SJSA1 (cell line): ENCODE data around the gene ANKRD2. TPM values are rescaled to one million over a fixed set of nuclear protein-coding genes. Genes with fewer than 3 reads are reported as not detected.
"Not testable (repeated sequence)": the region's sequence is repeated elsewhere in the genome, so short reads cannot be mapped to it uniquely, and the experiment has no call there.

Source experiments
- DNase-seq, 2 experiments: peaks; one replicate each; pipeline ENCODE4 v3.0.0-alpha.2; 2015 to 2020; ENCODE audit warnings: low spot score in 2 of 2, low read depth in 1 of 2
- H3K27ac ChIP-seq: fragments of 250-450 bp; sonication (Bioruptor Pico); 2 replicates; pipeline ENCODE4 v1.5.1; 2020; ENCODE audit warnings: mild to moderate bottlenecking, moderate library complexity
- H3K27me3 ChIP-seq: fragments of 250-450 bp; sonication (Bioruptor Pico); replicated peaks from 2 replicates; pipeline ENCODE4 v1.5.1; 2020; ENCODE audit warnings: mild to moderate bottlenecking, moderate library complexity
- H3K36me3 ChIP-seq: fragments of 250-450 bp; sonication (Bioruptor Pico); 2 replicates; pipeline ENCODE4 v1.5.1; 2020; ENCODE audit warnings: mild to moderate bottlenecking
- H3K4me1 ChIP-seq: fragments of 250-450 bp; sonication (Bioruptor Pico); replicated peaks from 2 replicates; pipeline ENCODE4 v1.6.1; 2021; ENCODE audit warnings: mild to moderate bottlenecking
- H3K4me3 ChIP-seq: fragments of 250-450 bp; sonication (Bioruptor Pico); 2 replicates; pipeline ENCODE4 v1.5.1; 2020; ENCODE audit warnings: mild to moderate bottlenecking
- H3K9me3 ChIP-seq: fragments of 250-450 bp; sonication (Bioruptor Pico); replicated peaks from 2 replicates; pipeline ENCODE4 v1.5.1; 2020; ENCODE audit warnings: mild to moderate bottlenecking
- total RNA-seq: library from RNA; depleted of rRNA; stranded (reverse); fragments of >200 nt; shearing (Covaris generic); gene quantifications from 2 replicates; pipeline ENCODE4 v1.2.3, GENCODE V29; 2014

ANKRD2 gene
- total RNA-seq, 1 experiment from 2014 or later: not detected

GRCh38 chr10:97571622-97572021 lies 957 bp upstream of the ANKRD2 start:
- Histone ChIP-seq H3K36me3 (peaks cover 4% of the 10 kb centered on the region; the same call in 1 of the 2 replicates), H3K4me1 (peaks cover 25% of the 10 kb centered on the region), H3K9me3 (no peaks in the 10 kb centered on the region), H3K27me3 (no peaks in the 10 kb centered on the region), H3K4me3 (no peak overlapping the region), H3K27ac (no peak overlapping the region)
- no peak for DNase-seq

GRCh38 chr10:97573021-97573420 lies 442 bp downstream of the ANKRD2 start:
- no peaks in the 10 kb centered on the region for H3K9me3 ChIP-seq
- H3K27ac ChIP-seq: no peak overlapping the region
- no peak for DNase-seq
- peaks cover 4% of the 10 kb centered on the region; the same call in 1 of the 2 replicates for H3K36me3 ChIP-seq
- H3K27me3 ChIP-seq: no peaks in the 10 kb centered on the region
- peaks cover 25% of the 10 kb centered on the region for H3K4me1 ChIP-seq
- H3K4me3 ChIP-seq: no peak overlapping the region

- Histone ChIP-seq H3K4me3 (no peak overlapping the region), H3K27me3 (no peaks in the 10 kb centered on the region), H3K9me3 (no peaks in the 10 kb centered on the region), H3K27ac (no peak overlapping the region), H3K4me1 (peaks cover 25% of the 10 kb centered on the region), H3K36me3 (peaks cover 4% of the 10 kb centered on the region; the same call in 1 of the 2 replicates)
- no peak for DNase-seq
Measured at GRCh38 chr10:97573672-97574071, 1.1 kb downstream of the ANKRD2 start.

DNA sequence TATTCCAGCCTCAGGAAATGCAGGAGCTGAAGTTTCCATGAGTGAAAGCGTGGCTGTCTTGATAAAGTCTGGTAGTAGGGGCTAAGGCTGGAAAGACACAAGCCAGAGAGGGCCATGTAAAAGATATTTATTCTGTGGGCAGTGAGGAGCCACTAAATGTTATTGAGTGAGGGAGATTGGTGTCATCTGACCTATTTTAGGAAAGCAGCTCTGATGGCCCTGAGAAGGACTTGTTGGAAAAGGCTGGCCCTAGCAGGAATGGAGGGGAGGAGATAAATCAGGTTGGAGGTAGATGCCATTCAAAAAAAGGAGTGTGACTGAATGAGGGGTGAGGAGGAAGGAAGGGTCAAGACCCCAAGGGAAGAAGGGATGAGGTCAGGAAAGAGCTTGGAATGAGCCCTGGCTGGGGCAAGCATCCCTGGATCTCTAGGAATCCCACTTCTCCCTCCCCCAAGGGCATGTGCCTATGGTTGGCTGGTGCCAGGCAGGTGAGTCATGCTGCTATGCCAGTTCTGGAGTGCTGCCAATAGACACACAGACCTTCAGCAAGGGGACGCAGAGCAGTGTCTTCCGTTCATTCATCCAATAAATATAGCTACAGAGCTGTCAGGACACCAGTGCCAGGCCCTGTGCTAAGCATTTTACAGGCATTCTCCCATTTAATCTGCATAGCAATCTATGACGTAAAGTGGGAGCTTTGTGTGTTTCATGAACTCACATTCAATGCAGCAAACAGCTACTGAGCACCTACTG lies 2.0 kb downstream of the ANKRD2 start:
- Histone ChIP-seq H3K4me1 (peaks cover 25% of the 10 kb centered on the region), H3K9me3 (no peaks in the 10 kb centered on the region), H3K27me3 (no peaks in the 10 kb centered on the region), H3K4me3 (no peak overlapping the region), H3K27ac (peak overlapping the region; percentile 41), H3K36me3 (peaks cover 4% of the 10 kb centered on the region; the same call in 1 of the 2 replicates)
- DNase-seq: peak; percentile 85 to 90

- Histone ChIP-seq H3K4me3 (no peak overlapping the region), H3K27ac (peak overlapping the region; percentile 41), H3K4me1 (peaks cover 25% of the 10 kb centered on the region), H3K9me3 (no peaks in the 10 kb centered on the region), H3K36me3 (peaks cover 4% of the 10 kb centered on the region; the same call in 1 of the 2 replicates), H3K27me3 (no peaks in the 10 kb centered on the region)
- no peak for DNase-seq
Measured at GRCh38 chr10:97575127-97575668, 2.6 kb downstream of the ANKRD2 start.

- H3K9me3 ChIP-seq, H3K4me3 ChIP-seq, H3K36me3 ChIP-seq, H3K27ac ChIP-seq, DNase-seq, H3K27me3 ChIP-seq: not testable (repeated sequence)
- peaks cover 25% of the 10 kb centered on the region for H3K4me1 ChIP-seq
Measured at GRCh38 chr10:97576487-97576886, 3.9 kb downstream of the ANKRD2 start.

GRCh38 chr10:97577701-97578100 lies 5.1 kb downstream of the ANKRD2 start:
- H3K36me3 ChIP-seq: no peaks in the 10 kb centered on the region
- H3K27me3 ChIP-seq: no peaks in the 10 kb centered on the region
- DNase-seq: no peak
- H3K4me1 ChIP-seq: peaks cover 20% of the 10 kb centered on the region
- no peak overlapping the region for H3K4me3 ChIP-seq
- H3K27ac ChIP-seq: no peak overlapping the region
- H3K9me3 ChIP-seq: no peaks in the 10 kb centered on the region

DNA sequence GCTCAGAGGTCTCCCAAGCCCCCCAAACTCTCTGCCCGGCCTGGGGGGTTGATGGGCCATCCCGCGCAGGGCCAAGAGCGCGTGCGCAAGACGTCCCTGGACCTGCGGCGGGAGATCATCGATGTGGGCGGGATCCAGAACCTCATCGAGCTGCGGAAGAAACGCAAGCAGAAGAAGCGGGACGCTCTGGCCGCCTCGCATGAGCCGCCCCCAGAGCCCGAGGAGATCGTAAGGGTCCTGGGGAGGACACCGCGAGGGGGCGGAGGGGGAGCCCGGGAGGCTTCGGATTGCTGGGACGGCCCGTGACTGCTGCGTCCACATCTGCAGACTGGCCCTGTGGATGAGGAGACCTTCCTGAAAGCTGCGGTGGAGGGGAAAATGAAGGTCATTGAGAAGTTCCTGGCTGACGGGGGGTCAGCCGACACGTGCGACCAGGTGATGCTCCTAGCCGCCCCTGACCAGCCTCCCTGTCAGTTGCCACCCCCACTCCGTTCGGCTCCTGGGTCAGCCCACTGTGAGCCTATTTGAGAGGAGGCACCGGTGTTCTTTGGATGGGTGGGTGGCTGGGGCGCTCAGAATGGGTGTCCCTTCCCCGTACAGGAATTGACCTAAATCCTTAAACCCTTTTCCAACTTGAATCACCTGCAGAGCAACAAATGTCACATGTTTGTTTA lies 5.7 kb downstream of the ANKRD2 start:
- no peaks in the 10 kb centered on the region for H3K9me3 ChIP-seq
- no peak for DNase-seq
- H3K27me3 ChIP-seq: no peaks in the 10 kb centered on the region
- H3K4me1 ChIP-seq: peaks cover 15% of the 10 kb centered on the region
- no peak overlapping the region for H3K4me3 ChIP-seq
- H3K36me3 ChIP-seq: no peaks in the 10 kb centered on the region
- H3K27ac ChIP-seq: no peak overlapping the region

GRCh38 chr10:97580421-97581367 lies 8.1 kb downstream of the ANKRD2 start:
- H3K4me1 ChIP-seq: peaks cover 7% of the 10 kb centered on the region
- no peak overlapping the region for H3K27ac ChIP-seq
- H3K9me3 ChIP-seq: no peaks in the 10 kb centered on the region
- H3K4me3 ChIP-seq: no peak overlapping the region
- no peak for DNase-seq
- no peaks in the 10 kb centered on the region for H3K36me3 ChIP-seq
- no peaks in the 10 kb centered on the region for H3K27me3 ChIP-seq

GRCh38 chr10:97582169-97582568 lies 9.6 kb downstream of the ANKRD2 start:
- H3K36me3 ChIP-seq: no peaks in the 10 kb centered on the region
- no peaks in the 10 kb centered on the region for H3K9me3 ChIP-seq
- DNase-seq: no peak

GRCh38 chr10:97583476-97583875 lies 10.9 kb downstream of the ANKRD2 start:
- H3K4me3 ChIP-seq: no peak overlapping the region
- H3K27me3 ChIP-seq: no peaks in the 10 kb centered on the region
- H3K36me3 ChIP-seq: no peaks in the 10 kb centered on the region
- no peak for DNase-seq
- H3K9me3 ChIP-seq: no peaks in the 10 kb centered on the region
- H3K4me1 ChIP-seq: peaks cover 7% of the 10 kb centered on the region
- no peak overlapping the region for H3K27ac ChIP-seq

More at GRCh38 chr10:97582169-97582568, 9.6 kb downstream of the ANKRD2 start:
- Histone ChIP-seq H3K4me1 (peaks cover 7% of the 10 kb centered on the region), H3K27ac (no peak overlapping the region), H3K27me3 (no peaks in the 10 kb centered on the region), H3K4me3 (no peak overlapping the region)

DNA sequence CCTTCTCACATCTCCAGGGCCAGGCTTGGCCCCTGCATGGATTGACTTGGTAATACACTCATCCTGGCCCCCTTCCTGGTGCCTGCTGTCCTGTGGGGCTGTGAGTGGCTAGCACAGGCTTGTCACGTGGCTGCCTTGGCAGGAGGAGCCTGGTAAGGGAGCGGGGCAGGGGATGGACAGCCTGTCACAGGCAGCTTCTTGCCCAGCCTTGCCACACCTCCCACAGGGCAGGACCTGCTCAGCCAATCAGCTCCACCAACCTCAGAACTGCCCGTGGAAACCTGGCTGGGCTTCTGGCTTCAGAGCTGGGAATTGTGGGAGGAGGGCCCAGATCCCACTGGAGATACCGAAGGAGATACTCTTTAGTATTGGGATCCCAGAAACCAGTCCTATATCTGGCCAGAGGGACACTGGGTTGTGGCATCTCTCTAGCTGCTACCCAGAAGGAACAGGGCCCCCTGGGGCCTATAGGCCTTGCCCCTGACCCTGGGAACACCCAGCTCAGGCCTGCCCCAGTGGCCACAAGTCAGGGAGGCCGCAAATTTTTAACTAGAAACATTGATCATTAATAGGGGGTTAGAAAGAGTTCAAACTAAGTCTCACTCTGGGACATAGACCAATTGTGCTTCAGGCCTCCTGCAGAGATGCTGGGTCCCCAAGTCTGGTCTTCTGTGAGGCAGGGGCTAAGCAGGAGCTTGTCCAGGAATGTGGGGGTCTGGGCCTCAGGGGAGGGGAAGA lies 11.7 kb downstream of the ANKRD2 start, which contains the start of gene HOGA1:
Gene HOGA1 (plus strand): TSS at position 330 of the 738 bp plus-strand sequence. CDS start 315 bp downstream, at position 645.
- peak in 1 of 2 experiments; percentile 69 for DNase-seq
- Histone ChIP-seq H3K4me3 (no peak within 1 kb of the TSS), H3K27me3 (no peaks in the 10 kb centered on the region), H3K27ac (no peak within 1 kb of the TSS), H3K4me1 (peaks cover 7% of the 10 kb centered on the region), H3K36me3 (no peaks in the 10 kb centered on the region), H3K9me3 (no peaks in the 10 kb centered on the region)
